Right cardiac atrium (tissue), 5 donors: ENCODE data around the gene ENKUR. TPM values are rescaled to one million over a fixed set of nuclear protein-coding genes. Genes with fewer than 3 reads are reported as not detected.

Experiments used
- ATAC-seq, 2 donors: fragments of 200-7000 bp; cut with Tn5 transposase; one replicate each; pipeline versions ENCODE4 v1.8.0 to v1.9.1; 2020; ENCODE audit warnings: moderate library complexity in 2 of 2, mild to moderate bottlenecking in 1 of 2
- DNase-seq, 3 donors: peaks; one replicate each; pipeline ENCODE4 v3.0.0-alpha.2; 2020
- H3K27ac ChIP-seq: one replicate; pipeline ENCODE4 v1.5.1; 2013; ENCODE audit warnings: mild to moderate bottlenecking, low read length, control low read depth, moderate library complexity
- H3K27me3 ChIP-seq: one replicate; pipeline ENCODE4 v1.6.1; 2013; ENCODE audit not compliant: control insufficient read depth, insufficient read depth
- H3K4me1 ChIP-seq: one replicate; pipeline ENCODE4 v1.6.1; 2013; ENCODE audit warnings: low read length; ENCODE audit not compliant: control insufficient read depth, insufficient read depth
- H3K4me3 ChIP-seq: one replicate; pipeline ENCODE4 v1.5.1; 2013; ENCODE audit warnings: low read length, control low read depth
- H3K9me3 ChIP-seq: one replicate; pipeline ENCODE4 v1.6.1; 2013; ENCODE audit warnings: low read length; ENCODE audit not compliant: control insufficient read depth
- WGBS: extraction: QIAGEN DNeasy Blood & Tissue Kit; methylation state at CpG from one replicate; pipeline ENCODE4 v1.1.7; 2013; 5-methylcytosine and 5-hydroxymethylcytosine counted together
- intact Hi-C, 4 donors: fragments of 100-400 bp; cut with DNase I; formaldehyde crosslinking; loops; one replicate each; pipeline versions ENCODE4 v1.11.0 to v1.14.0; 2022 to 2023
- polyA plus RNA-seq: library from polyadenylated mRNA; stranded (reverse); fragments of 200-250 nt; gene quantifications from one replicate; pipeline ENCODE4 v1.2.3, GENCODE V29; 2013
- total RNA-seq, 4 donors: library from RNA; stranded (reverse); fragmentation: NEBNext Ultra II Directional; extraction: Animal tissue kit (Norgen Biotek cat#: 25700); gene quantifications; one replicate each; pipeline ENCODE4 v1.2.1, GENCODE V29; 2021
- donor health status: healthy with polysubstance abuse.
- donor health status: DM: no; HTN: yes; CAD: no.
- donor health status: DM: no; HTN: no; CAD: no.
- donor health status: DM: no; HTN: yes; CAD: no; lungs with severe emphysema.
- donor health status: DM: yes; HTN: yes; CAD: no.

ENKUR gene
- total and polyA plus RNA-seq, 5 donors = not detected

- Histone ChIP-seq H3K27me3 (no peaks in the 10 kb centered on the region), H3K4me3 (no peak overlapping the region), H3K9me3 (no peaks in the 10 kb centered on the region), H3K27ac (no peak overlapping the region), H3K4me1 (no peaks in the 10 kb centered on the region)
- WGBS = 95% methylated on average over 2 of the region's 2 CpGs
- DNase-seq (no peak), ATAC-seq (no peak)
- intact Hi-C loops = no loop called here
These were observed 34.0 kb upstream of the ENKUR start for GRCh38 chr10:25049966-25050365.

GRCh38 chr10:25048450-25048849 is 32.5 kb upstream of the ENKUR start:
- Histone ChIP-seq H3K27ac (no peak overlapping the region), H3K4me1 (no peaks in the 10 kb centered on the region), H3K4me3 (no peak overlapping the region), H3K9me3 (no peaks in the 10 kb centered on the region), H3K27me3 (no peaks in the 10 kb centered on the region)
- WGBS = 71% methylated on average over 5 of the region's 5 CpGs
- intact Hi-C loops = no loop called here
- DNase-seq = peak in 1 of 3 donors; percentile 52
- ATAC-seq = peak; percentile 63 to 87

GRCh38 chr10:25047591-25048301 is 31.8 kb upstream of the ENKUR start:
- Histone ChIP-seq H3K4me3 (no peak overlapping the region), H3K4me1 (no peaks in the 10 kb centered on the region), H3K27me3 (no peaks in the 10 kb centered on the region), H3K27ac (no peak overlapping the region), H3K9me3 (no peaks in the 10 kb centered on the region)
- 35% methylated on average over 4 of the region's 4 CpGs for WGBS
- intact Hi-C loops = no loop called here
- DNase-seq = no peak
- ATAC-seq = peak in 1 of 2 donors; percentile 41

GRCh38 chr10:25047088-25047487 is 31.1 kb upstream of the ENKUR start:
- WGBS = 50% methylated on average over 2 of the region's 2 CpGs
- H3K4me1 ChIP-seq = no peaks in the 10 kb centered on the region
- DNase-seq (no peak), ATAC-seq (no peak)
- H3K4me3 ChIP-seq = no peak overlapping the region
- H3K27me3 ChIP-seq = no peaks in the 10 kb centered on the region
- intact Hi-C loops = no loop called here
- no peak overlapping the region for H3K27ac ChIP-seq
- no peaks in the 10 kb centered on the region for H3K9me3 ChIP-seq

GRCh38 chr10:25046641-25047040 is 30.7 kb upstream of the ENKUR start:
- 74% methylated on average over 1 of the region's 1 CpG for WGBS
- H3K9me3 ChIP-seq = no peaks in the 10 kb centered on the region
- ATAC-seq (no peak), DNase-seq (no peak)
- H3K27ac ChIP-seq = no peak overlapping the region
- no peak overlapping the region for H3K4me3 ChIP-seq
- intact Hi-C loops = no loop called here
- H3K27me3 ChIP-seq = no peaks in the 10 kb centered on the region
- no peaks in the 10 kb centered on the region for H3K4me1 ChIP-seq

GRCh38 chr10:25039531-25039930 is 23.6 kb upstream of the ENKUR start:
- Histone ChIP-seq H3K27ac (no peak overlapping the region), H3K27me3 (no peaks in the 10 kb centered on the region), H3K9me3 (no peaks in the 10 kb centered on the region), H3K4me3 (no peak overlapping the region), H3K4me1 (no peaks in the 10 kb centered on the region)
- intact Hi-C loops = no loop called here
- DNase-seq (no peak), ATAC-seq (no peak)

GRCh38 chr10:25038325-25038724 is 22.4 kb upstream of the ENKUR start:
- no peak for ATAC-seq
- no peak for DNase-seq
- Histone ChIP-seq H3K4me3 (no peak overlapping the region), H3K9me3 (no peaks in the 10 kb centered on the region), H3K27me3 (no peaks in the 10 kb centered on the region), H3K4me1 (no peaks in the 10 kb centered on the region), H3K27ac (no peak overlapping the region)
- 51% methylated on average over 2 of the region's 2 CpGs for WGBS
- intact Hi-C loops = no loop called here

- no peak overlapping the region for H3K27ac ChIP-seq
- DNase-seq (no peak), ATAC-seq (no peak)
- H3K4me3 ChIP-seq = no peak overlapping the region
- no peaks in the 10 kb centered on the region for H3K27me3 ChIP-seq
- H3K9me3 ChIP-seq = no peaks in the 10 kb centered on the region
- WGBS = 70% methylated on average over 3 of the region's 3 CpGs
- intact Hi-C loops = no loop called here
- H3K4me1 ChIP-seq = no peaks in the 10 kb centered on the region
These were observed 20.4 kb upstream of the ENKUR start for GRCh38 chr10:25036381-25036780.

- no peak overlapping the region for H3K4me3 ChIP-seq
- no peaks in the 10 kb centered on the region for H3K27me3 ChIP-seq
- no peak overlapping the region for H3K27ac ChIP-seq
- no peaks in the 10 kb centered on the region for H3K4me1 ChIP-seq
- no peaks in the 10 kb centered on the region for H3K9me3 ChIP-seq
- ATAC-seq = no peak
- intact Hi-C loops = loop anchor here in 2 of 4 donors (10.0 kb wide), 1 partner anchor 45 kb away; no protein-coding TSS in a partner anchor
- WGBS = 90% methylated on average over 2 of the region's 2 CpGs
- DNase-seq = no peak
These were observed 13.6 kb upstream of the ENKUR start for GRCh38 chr10:25029519-25029918.

- ATAC-seq = no peak
- no peaks in the 10 kb centered on the region for H3K4me1 ChIP-seq
- H3K9me3 ChIP-seq = no peaks in the 10 kb centered on the region
- no peak overlapping the region for H3K4me3 ChIP-seq
- intact Hi-C loops = loop anchor here in 2 of 4 donors (10.0 kb wide), 1 partner anchor 46 kb away; no protein-coding TSS in a partner anchor
- H3K27me3 ChIP-seq = no peaks in the 10 kb centered on the region
- no peak for DNase-seq
- H3K27ac ChIP-seq = no peak overlapping the region
- 99% methylated on average over 1 of the region's 1 CpG for whole genome bisulfite sequencing
These were observed 12.8 kb upstream of the ENKUR start for GRCh38 chr10:25028711-25029110.

GRCh38 chr10:25026463-25026862 is 10.5 kb upstream of the ENKUR start:
- H3K4me1 ChIP-seq = no peaks in the 10 kb centered on the region
- intact Hi-C loops = loop anchor here in 2 of 4 donors (10.0 kb wide), 1 partner anchor 48 kb away; no protein-coding TSS in a partner anchor
- no peaks in the 10 kb centered on the region for H3K27me3 ChIP-seq
- no peak for DNase-seq
- no peak overlapping the region for H3K4me3 ChIP-seq
- ATAC-seq = no peak
- no peaks in the 10 kb centered on the region for H3K9me3 ChIP-seq
- H3K27ac ChIP-seq = no peak overlapping the region
- WGBS = 69% methylated on average over 1 of the region's 1 CpG
